HG03469 (cell line): ENCODE measurements around the gene MICALL2.

ENCODE experiments used
- ATAC-seq: cut with Tn5 transposase; IDR thresholded peaks from one replicate; pipeline ENCODE4 v1.9.1; 2021; ENCODE audit warnings: mild to moderate bottlenecking, moderate library complexity, moderate number of reproducible peaks; ENCODE audit not compliant: unreplicated experiment

Gene MICALL2

DNA sequence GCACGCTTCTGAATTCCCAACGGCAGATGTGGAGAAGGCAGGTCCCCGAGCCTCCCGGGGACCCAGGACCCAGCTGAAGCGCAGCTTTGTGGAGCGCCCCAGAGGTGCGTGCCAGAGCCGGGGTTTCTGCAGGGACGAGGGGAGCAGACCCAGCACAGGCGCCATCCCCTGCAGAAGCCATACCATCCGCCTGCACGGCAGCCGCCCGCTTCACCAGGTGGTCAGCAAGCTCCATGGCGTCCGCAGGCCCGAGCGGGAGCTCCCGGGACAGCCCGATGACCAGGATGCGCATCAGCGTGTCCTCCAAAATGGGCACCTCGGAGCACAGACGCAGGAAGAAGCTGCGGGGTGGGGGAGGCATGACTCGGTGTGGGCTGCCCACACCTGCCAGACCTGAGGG, 34.3 kb upstream of the MICALL2 start:
- no peak for ATAC-seq

DNA sequence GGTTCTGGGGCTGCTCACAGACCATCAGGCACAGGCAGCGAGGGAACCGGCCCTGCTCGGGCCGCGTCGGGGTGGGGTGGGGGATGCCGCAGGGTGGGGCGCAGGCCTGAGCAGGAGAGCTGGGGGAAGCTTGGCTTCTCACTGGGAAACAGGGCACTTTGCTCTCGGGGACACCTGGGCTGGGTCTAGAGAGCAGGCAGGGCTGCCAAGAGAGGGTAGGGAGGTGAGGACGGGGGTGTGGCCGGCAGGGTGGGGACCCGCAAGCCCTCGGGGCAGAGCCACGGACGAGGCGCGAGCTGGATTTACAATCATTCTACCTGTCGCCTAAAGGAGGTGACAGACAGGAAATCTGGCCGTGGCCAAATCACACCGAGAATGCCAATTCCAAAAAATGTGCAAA, 33.9 kb upstream of the MICALL2 start:
- no peak for ATAC-seq

DNA sequence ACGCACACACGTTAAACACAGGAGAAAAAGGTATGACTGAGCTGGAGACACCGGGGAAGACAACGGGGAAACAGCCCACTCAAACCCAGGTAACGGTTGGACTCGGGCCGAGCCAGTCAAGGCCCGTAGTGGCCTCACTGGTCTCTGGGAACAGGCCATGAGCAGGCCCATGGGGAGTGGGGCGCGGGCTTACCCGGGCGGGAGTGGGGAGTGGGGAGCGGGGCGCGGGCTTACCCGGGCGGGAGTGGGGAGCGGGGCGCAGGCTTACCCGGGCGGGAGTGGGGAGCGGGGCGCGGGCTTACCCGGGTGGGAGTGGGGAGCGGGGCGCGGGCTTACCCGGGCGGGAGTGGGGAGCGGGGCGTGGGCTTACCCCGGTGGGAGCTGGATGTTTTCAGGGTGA, 33.4 kb upstream of the MICALL2 start:
- ATAC-seq = no peak

DNA sequence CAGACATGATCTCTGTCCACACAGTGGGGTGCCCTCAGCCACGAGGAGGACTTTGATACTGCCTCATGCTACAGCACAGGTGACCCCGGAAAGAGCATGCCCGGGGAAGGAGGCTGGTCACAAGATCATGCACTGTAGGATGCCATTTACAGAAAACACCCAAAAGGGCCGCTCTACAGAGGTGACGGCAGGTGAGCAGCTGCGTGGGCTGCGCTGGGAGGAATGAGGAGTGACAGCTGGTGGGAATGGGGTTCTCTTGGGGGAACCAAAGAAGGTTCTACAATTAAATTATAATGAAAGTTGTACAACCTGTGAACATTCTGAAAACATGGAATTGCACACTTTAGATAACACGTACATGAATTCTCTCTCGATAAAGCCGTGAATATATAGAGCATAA, 33.0 kb upstream of the MICALL2 start:
- no peak for ATAC-seq

DNA sequence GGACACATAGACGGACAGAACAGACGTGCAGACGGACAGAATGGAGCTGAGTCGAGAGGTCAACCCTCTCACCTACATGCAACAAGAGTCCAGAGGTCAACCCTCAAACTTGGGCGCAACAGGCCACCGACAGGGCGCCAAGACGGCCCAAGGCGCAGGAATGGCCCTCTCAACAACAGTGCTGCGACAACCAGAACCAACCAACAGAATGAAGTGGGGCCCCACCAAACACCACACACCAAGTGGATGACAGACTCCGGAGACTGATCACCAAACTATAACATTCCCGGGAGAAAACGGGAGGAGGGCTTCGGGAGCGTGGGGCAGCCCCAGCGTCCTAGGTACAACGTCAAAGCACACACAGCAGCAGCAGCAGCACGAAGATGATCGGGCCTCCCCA, 31.6 kb upstream of the MICALL2 start:
- no peak for ATAC-seq

DNA sequence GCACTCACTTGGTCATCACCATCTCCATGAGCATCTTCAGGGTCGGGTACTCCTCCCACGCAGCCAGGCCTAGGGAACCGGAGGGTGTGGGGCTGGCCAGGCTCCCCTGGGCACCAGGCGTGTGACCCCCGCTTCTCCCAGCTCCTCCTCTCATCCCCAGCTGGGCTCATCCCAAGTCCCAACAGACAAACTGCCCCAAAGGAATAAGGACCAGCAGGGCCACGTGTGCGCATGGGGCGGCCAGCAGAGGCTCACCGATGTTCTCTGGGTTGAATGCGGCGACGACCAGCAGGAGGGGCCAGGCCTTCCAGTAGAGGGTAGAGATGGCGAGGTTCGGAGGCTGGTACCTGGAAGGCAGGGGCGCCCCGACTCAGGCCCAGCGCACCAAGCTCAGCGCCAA, 30.1 kb upstream of the MICALL2 start:
- ATAC-seq = no peak

DNA sequence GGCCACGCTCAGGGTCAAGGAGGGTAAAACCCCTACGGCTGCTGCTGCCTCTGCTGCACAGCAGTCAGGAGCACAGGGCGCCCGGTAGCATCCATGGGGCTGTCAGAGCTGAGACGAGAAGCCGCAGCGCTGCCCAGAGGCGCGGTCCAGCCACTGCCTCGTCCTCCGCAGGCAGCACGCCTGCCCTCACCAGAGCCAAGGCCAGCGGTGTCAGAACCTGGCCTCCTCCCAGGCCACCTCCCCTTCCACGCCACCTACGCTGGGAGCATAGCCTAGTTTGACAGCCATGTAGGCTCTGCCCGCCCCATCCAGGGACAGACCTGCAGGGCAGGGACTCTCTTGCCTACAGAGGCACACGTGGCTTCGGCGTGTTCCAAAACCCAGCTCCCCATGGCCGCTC, 28.7 kb upstream of the MICALL2 start:
- no peak for ATAC-seq

DNA sequence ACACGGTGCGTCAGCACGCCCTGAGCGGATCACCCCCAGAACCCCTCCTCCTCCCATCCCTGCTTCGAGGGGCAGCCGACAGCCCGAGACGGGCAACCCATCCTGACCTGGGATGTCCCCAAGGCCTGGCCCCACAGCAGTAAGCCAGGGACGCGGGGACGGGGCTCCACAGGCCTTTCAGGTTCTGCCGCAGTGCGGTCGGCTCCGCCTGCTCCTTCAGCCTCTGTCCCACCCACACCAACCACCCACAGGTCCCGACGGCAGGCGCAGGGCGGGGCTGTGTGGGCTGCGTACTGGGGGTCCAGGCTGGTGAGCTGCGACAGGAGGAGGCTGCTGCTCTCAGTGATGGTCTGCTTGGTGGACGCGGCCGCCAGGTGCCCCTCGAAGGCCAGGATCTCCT, 28.2 kb upstream of the MICALL2 start:
- ATAC-seq = no peak

DNA sequence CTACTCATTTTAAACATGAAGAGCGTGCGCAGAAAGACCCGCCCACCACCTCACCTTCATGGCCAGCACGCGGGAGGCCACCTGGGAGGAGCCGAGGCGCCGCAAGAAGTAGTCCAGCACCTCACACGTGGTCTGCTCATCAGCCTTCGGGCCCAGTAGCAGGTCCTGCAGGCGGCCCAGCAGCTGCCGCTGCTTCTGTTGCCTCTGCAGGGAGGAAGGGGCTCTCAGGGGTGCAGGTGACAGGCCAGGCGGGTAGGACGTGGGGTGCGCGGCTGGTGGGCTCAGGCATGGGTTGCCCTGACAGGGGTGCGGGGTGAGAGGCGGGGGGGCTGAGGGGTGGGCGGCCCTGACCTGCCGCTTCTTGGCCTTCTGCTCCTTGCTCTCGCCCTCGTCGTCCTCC, 27.3 kb upstream of the MICALL2 start:
- no peak for ATAC-seq

DNA sequence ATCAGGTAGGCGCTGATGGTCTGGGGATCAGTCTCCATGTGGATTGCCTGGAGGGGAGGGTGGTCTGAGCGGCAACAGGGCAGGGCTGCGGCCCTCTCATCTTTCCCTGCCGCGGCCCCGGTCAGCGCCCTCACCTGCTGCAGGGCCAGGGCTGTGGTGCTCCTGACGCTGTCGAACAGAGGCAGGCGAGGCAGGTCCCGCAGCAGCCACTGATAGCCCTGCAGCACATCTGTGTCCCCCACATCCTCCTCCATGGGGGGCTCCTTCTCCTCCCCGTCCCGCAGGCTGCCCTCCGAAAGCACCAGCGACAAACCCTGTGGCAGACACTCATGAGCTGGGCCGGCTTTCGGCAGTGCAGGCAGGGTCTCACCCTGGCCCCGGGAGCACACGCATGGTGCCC, 25.9 kb upstream of the MICALL2 start:
- ATAC-seq = no peak

DNA sequence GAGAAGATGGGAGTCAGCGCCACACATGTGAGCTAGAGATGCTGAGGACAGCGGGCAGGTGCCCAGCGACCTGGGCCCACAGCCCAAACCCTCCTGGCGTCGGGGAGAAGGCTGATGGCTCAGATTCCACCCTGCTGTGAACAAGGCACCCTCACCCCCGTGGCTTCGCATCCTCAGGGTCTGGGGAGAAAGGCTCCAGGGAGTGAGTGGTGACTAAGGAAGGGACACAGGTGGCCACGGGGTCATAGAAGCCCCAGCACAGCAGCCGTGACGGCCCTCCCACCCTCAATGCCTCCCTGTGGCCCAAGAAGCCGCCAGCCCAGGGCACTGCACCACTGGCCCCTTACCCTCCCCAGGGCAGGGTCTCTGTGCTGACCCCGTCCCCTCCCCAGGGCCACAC, 25.3 kb upstream of the MICALL2 start:
- no peak for ATAC-seq

DNA sequence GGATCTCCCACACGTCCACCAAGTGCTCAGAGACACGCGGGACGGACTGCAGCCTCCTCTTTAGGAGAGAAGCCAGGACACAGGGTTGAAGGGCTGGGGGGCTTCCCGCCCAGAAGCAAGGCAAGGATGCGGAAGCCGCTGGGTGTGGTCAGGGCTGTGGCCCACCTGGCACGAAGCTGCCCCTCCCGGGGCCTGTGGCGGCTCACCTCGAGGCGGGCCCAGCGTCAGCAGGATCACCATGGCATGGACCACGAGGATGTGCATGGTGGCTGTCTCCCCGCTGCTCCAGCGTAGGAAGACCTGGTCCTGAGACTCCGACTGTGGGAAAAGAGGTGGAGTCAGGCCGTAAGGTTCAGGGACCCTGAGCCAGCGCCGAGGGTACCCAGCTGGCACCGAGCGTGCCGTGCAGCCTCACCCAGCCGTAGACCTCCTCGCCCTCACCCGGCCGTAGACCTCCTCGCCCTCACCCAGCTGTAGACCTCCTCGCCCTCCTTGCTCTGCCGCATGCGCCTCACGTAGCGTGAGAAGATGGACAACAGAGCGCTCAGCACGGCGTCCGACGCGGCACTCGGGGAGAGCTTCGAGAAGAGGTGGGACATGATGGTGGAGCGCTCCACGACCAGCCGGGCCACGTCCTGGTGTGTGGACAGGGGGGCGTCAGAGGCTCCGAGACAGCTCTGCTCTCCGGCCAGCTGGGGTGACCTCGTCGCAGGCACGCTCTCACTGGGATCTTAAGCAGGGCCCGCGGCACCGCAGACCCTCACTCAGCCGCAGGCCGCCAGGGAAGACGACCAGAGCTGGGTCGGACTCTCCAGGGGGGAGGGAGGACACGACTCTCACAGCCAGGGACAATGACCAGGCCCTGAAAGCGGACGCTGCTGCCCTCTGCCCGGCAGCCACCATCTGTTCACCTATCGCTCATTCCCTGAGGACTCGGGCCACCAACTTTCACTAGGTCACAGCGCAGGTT, 24.6 kb upstream of the MICALL2 start:
- no peak for ATAC-seq

DNA sequence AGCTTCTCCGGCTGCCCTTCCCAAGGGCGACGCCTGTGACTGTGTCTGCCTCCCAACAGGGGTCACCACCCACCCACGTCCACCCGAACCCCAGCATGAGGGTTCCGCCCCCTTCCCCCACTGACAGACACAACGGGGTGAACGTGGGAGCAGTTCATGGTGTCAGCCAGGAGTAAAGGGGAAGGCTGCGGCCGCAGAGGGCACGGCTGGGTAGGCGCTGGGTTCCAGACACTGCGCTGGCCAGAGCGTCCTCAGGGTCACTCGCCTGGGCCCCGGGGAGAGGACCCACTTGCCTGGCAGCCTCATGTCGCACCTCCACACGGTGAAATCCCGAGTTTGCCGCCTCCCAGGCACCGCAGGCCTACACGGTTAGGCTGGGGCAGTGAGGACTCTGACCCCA, 23.8 kb upstream of the MICALL2 start:
- ATAC-seq = no peak

DNA sequence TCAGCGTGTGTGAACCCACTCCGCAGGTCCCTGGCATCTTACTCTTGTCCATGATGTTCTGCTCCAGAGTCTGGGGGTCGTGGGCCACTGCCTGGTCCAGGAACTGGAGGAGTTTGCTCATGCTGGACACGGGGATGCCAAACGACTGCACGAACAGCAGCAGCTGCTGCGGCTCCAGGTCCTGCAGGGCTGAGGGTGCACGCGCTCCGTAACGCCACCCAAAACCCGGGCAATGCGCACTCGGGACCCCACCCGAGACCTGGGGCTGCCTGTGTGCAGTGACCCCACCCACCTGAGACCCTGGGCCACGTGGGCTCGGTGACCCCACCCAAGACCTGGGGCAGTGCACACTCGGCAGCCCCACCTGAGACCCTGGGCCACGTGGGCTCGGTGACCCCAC, 22.0 kb upstream of the MICALL2 start:
- ATAC-seq = no peak

DNA sequence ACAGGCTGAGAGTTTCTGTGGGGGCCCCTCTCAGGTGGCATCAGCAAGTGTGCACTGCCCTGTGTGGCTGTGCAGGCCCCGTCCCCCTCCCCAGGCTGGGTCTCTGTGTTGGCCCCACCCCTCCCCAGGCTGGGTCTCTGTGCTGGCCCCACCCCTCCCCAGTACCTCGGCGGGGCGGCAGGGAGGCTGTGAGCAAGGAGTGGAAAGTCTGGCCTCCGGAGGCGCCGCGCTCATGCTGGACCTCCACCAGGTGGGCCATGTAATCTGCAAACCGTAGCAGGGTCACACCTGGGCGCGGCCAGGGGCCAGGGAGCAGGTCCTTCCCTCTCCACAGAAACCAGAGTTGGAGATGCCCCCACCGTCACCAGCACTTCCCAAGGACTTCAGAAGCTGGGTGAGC, 21.4 kb upstream of the MICALL2 start:
- ATAC-seq = no peak

DNA sequence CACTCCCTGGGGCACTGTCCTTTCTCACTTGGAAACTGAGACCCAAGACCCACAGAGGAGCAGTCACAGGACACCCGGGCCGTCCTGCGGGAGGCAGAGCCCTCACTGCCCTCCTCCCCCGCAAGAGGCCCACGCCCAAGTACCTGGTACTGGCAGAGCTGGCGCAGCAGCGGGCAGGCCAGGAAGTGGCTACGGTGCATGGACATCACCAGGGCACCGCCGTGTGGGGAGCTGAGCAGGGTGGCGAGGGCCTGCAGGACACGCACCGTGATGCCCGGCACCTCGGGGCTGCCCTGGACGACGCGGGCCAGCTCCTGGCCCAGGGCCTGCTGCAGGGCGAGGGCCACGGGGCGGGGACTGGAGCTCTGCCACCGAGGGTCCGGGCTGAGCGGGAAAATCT, 20.0 kb upstream of the MICALL2 start:
- ATAC-seq = no peak

DNA sequence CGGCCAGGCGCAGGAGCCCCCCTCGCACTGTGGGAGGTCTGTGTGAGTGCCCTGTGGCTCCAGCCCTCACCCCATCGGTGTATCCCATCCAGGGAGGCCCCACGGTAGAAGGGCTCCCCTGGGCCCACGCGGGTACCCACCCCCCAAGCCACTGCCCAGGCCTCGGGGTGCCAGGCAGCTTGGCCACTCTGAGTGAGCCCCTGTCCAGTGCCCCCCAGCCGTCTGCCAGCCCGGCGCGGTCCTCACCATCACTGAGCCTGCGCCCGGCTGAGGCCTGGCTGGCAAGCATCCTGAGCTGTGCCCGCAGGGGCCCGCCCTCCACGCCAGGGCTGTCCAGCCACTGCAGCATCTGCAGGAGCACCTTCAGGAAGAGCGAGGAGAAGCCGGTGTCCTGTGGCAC, 19.2 kb upstream of the MICALL2 start:
- no peak for ATAC-seq

DNA sequence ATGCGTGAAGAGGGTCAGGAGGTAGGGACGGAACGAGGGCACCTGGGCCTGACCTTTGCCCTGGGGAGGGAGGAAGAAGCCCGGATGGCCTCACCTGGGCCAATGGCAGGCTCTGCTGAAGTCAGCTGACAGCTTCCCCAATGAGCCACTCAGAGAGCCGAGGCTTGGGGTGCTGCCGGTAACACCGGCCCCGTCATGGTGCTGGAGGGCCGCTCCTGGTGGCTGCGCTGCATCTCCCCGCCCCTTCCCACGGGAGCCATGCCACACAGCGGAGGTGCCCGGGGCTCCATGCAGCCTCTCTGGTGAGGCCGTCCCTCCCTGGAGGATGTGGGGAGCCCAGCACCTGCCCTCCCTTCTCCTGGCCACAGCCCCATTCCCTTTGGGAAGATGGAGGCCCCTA, 17.6 kb upstream of the MICALL2 start:
- no peak for ATAC-seq

DNA sequence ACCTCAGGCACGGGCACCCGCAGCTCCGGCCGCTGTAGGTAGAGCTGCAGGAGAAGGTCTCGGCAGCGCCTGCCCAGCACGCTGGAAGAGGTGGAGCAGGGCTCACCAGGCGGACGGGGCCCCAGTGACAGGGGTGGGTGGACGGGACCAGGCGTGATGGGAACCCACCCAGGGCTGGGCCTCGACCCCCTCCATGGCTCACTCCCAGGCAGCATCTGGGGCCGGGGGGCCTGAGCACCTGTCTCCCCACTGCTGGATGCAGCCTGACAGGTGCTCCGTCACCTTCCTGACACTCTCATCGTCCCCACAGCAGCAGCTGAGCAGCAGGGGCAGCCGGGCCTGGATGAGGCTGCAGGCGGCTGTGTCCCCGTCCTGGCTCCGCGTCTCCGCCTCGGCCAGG, 16.7 kb upstream of the MICALL2 start:
- ATAC-seq = no peak

DNA sequence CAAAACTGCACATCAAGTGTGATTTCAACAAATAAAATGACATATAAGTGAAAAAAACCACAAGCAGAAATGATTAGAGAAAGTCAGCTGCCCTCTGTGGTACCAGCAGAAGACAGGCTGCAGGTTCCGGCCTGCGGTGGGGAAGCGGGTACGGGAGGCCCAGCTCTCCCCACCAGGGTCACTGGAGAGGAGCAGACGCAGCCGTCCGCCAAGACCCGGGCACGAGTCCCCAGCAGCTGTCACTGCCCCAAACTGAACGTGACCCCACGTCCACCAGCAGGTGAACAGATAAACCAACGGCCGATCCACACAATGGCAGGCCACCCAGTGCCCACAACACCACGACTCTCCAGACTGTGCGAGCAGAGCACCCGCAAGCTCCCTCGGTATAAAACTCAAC, 16.1 kb upstream of the MICALL2 start:
- ATAC-seq = no peak

DNA sequence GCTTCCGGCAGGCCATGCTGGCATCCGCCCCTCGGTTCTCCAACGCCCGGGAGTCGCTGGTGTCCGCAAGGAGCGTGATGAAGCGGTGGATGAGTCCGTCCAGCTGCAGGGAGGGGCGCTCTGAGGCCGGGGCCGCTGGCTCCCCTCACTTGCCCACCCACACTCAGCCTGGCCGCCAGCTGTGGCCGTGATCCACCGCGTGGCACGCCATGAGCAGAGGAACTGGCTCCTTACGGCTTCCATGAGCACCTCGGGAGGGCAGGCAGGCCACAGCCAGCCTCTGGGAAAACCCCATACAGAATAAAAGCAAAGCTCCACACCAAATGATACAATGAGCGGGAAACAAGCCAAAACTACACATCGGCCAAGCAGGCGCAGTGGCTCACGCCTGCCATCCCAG, 15.5 kb upstream of the MICALL2 start:
- no peak for ATAC-seq

DNA sequence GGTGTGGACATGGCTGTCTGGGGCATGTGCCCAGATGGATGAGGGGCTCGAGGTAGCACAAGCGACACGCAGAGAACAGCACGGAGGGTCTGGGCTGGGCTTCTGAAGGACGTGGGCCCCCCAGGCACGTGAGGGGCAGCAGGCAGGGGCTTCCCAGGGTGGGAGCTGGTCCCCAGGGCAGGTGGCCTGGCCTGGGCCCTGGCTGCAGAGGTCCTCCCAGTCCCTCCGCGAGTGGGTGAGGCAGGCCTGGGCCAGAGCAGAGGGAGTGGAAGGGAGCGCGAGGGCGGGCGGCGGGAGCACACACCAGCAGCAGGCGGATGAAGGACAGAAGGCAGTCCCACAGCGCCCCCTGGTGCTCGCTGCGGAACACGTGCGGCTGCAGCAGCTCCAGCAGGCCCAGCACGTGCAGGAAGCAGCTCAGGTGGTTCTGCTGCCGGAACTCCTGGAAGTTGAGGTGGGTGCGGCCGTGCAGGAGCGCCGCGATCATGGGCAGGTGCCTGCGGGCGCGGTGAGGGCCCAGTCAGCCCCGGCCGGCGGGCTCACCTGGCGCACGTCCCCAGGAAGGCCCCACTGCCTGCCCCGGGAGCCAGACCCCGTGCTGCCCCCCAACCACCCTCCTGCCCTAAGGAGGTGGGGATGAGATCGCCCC, 14.7 kb upstream of the MICALL2 start:
- no peak for ATAC-seq
